Thyroid gland (tissue), 4 donors: Measurements from ENCODE around the gene GLTP.

ENCODE experiments used
- POLR2A ChIP-seq, 2 donors: fragments of 450-650 bp; IDR thresholded peaks; one replicate each; pipeline ENCODE4 v1.6.1; 2017; ENCODE audit warnings: antibody characterized with exemption in 2 of 2, mild to moderate bottlenecking in 2 of 2, moderate library complexity in 1 of 2
- TF ChIP-seq, protein P1 (sequence below), 6 experiments: fragments of 200-600 bp in 3 of 6; fragments of 450-650 bp in 3 of 6; sonication (generic) in 3 of 6; IDR thresholded peaks; one replicate each; pipeline ENCODE4 v1.5.1; 2016 to 2019; ENCODE audit warnings: antibody characterized with exemption in 6 of 6, mild to moderate bottlenecking in 2 of 6, inconsistent platforms in 1 of 6, moderate library complexity in 1 of 6

DNA sequence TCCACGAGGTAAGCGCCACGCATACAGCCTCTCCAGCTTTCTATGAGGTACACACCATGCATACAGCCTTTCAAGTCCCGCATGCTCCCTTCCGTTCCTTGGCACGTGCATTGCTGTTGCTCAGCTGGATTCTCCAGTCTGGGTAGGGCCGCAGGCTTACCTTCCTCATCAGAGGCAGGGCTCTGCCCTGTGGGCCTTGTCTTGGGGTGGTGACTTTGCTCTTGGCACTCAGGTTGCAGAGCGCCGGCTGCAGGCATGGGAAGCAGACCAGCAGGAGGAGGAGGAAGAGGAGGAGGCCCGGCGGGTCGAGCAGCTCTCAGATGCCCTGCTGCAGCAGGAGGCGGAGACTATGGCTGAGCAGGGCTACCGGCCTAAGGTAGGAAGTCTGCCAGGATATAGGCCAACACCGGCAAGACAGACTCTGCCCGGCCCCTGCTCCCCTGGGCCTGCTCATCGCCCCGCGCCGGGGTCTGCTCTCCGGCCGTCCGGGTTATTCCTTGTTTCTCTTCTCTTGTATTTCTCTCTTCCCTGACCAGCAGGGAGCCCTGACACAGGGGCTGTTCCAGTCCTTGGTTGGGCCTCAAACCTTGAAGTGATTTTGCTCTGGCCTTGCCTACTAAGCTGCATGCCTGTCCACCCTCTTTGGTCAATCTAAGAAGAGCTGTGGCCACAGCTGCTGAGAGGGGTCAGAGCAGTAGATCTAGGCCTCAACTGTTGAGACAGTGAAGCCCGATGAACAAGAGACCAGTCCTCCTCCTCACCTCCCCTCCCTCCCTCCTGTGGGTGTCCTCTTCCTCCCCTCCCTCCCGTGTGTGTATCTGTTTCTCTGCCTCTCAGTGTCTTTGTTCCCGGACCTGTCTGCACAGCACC is 35.1 kb upstream of the GLTP start:
- TF ChIP-seq, protein P1, sequence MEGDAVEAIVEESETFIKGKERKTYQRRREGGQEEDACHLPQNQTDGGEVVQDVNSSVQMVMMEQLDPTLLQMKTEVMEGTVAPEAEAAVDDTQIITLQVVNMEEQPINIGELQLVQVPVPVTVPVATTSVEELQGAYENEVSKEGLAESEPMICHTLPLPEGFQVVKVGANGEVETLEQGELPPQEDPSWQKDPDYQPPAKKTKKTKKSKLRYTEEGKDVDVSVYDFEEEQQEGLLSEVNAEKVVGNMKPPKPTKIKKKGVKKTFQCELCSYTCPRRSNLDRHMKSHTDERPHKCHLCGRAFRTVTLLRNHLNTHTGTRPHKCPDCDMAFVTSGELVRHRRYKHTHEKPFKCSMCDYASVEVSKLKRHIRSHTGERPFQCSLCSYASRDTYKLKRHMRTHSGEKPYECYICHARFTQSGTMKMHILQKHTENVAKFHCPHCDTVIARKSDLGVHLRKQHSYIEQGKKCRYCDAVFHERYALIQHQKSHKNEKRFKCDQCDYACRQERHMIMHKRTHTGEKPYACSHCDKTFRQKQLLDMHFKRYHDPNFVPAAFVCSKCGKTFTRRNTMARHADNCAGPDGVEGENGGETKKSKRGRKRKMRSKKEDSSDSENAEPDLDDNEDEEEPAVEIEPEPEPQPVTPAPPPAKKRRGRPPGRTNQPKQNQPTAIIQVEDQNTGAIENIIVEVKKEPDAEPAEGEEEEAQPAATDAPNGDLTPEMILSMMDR (IDR thresholded peaks at IDR 0.05) = no peak
- no peak for TF ChIP-seq POLR2A (IDR thresholded peaks at IDR 0.05)
